Spleen (tissue), 7 donors: ENCODE measurements around the gene MYL2.

Experiments
- CTCF ChIP-seq, 11 experiments: fragments of 200-600 bp in 7 of 11; fragments of 450-650 bp in 4 of 11; sonication (generic) in 4 of 11; IDR thresholded peaks in 8 of 11; conservative IDR thresholded peaks in 3 of 11; 1 replicate in 7 of 11; 2 replicates in 4 of 11; pipeline versions ENCODE4 v1.4.0 to v1.8.0; 2016 to 2021; ENCODE audit warnings: antibody characterized with exemption in 11 of 11, inconsistent platforms in 4 of 11, mild to moderate bottlenecking in 1 of 11
- POLR2A ChIP-seq, 3 donors: fragments of 450-650 bp; IDR thresholded peaks; one replicate each; pipeline ENCODE4 v1.5.1; 2017; ENCODE audit warnings: antibody characterized with exemption in 3 of 3, mild to moderate bottlenecking in 1 of 3
- POLR2AphosphoS5 ChIP-seq, 3 donors: sonication (generic); formaldehyde crosslinking; IDR thresholded peaks; one replicate each; pipeline ENCODE4 v1.5.1; 2017; ENCODE audit warnings: antibody characterized with exemption in 3 of 3
- donor health status: DM: no; HTN: no; CAD: no; lungs with moderate emphysema.
- donor health status: DM: no; HTN: no; CAD: no.
- donor health status: DM: no; HTN: no; CAD: no.

GRCh38 chr12:110907583-110907982 lies 12.8 kb downstream of the MYL2 start:
- TF ChIP-seq POLR2AphosphoS5 (IDR thresholded peaks at IDR 0.05) (no peak), CTCF (IDR thresholded peaks at IDR 0.05 in 8 of 11, conservative IDR thresholded peaks at IDR 0.05 in 3 of 11) (no peak), POLR2A (IDR thresholded peaks at IDR 0.05) (no peak)
